Glutamatergic neuron (in vitro differentiated cells): Measurements from ENCODE around the gene HEXB. TPM values are rescaled to one million over a fixed set of nuclear protein-coding genes. Genes with fewer than 3 reads are reported as not detected.
"Not testable (repeated sequence)": the region's sequence is repeated elsewhere in the genome, so short reads cannot be mapped to it uniquely, and the experiment has no call there.

ENCODE experiments used
- DNase-seq: peaks from one replicate; pipeline ENCODE4 v3.0.0; 2022
- H3K27ac Mint-ChIP-seq: one replicate; pipeline ENCODE4 v1.8.0; 2020; ENCODE audit warnings: mild to moderate bottlenecking, mixed read lengths, inconsistent platforms; ENCODE audit not compliant: unreplicated experiment
- H3K27me3 Mint-ChIP-seq: one replicate; pipeline ENCODE4 v1.8.0; 2020; ENCODE audit warnings: mild to moderate bottlenecking, moderate library complexity, mixed read lengths, inconsistent platforms; ENCODE audit not compliant: unreplicated experiment
- H3K36me3 Mint-ChIP-seq: one replicate; pipeline ENCODE4 v1.8.0; 2020; ENCODE audit warnings: mild to moderate bottlenecking, mixed read lengths, inconsistent platforms; ENCODE audit not compliant: unreplicated experiment
- H3K4me1 Mint-ChIP-seq: one replicate; pipeline ENCODE4 v1.8.0; 2020; ENCODE audit warnings: mild to moderate bottlenecking, low read depth, mixed read lengths, inconsistent platforms; ENCODE audit not compliant: unreplicated experiment
- H3K4me3 Mint-ChIP-seq: one replicate; pipeline ENCODE4 v1.8.0; 2020; ENCODE audit warnings: mild to moderate bottlenecking, mixed read lengths, inconsistent platforms; ENCODE audit not compliant: unreplicated experiment
- H3K9me3 Mint-ChIP-seq: one replicate; pipeline ENCODE4 v1.8.0; 2020; ENCODE audit warnings: mild to moderate bottlenecking, moderate library complexity, mixed read lengths, inconsistent platforms; ENCODE audit not compliant: unreplicated experiment
- total RNA-seq: library from RNA; stranded (reverse); fragmentation: NEBNext Ultra II Directional; extraction: Animal tissue kit (Norgen Biotek cat#: 25700); gene quantifications from one replicate; pipeline ENCODE4 v1.2.1, GENCODE V29; 2021; ENCODE audit not compliant: unreplicated experiment
- TF ChIP-seq, protein P1 (sequence below): fragments of 200-600 bp; sonication (generic); IDR thresholded peaks from one replicate; pipeline ENCODE4 v1.5.0; 2021; ENCODE audit not compliant: partially characterized antibody, unreplicated experiment

Gene HEXB
- total RNA-seq, 1 donor from 2014 or later: 13.5 TPM

DNA sequence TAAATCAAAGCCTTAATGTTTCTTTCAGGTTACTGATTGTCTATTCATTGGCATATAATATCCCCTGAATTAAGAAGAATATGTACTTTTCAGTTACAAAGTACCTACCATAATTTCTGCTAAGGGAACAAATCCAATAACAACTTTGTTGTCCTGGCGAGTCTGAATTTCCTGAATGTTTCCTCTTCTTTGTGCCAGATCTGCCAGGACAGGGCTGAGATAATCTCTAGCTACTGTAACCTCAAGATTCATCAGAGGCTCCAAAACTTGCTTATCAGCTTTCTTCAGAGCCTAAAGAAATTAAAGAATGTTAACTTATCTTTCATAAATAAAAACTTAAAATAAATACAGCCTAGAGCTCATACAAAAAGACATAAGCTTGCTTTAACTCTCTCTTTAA is 37.2 kb downstream of the HEXB start:
- Mint-ChIP-seq H3K4me3 (no peak overlapping the region), H3K4me1 (no peaks in the 10 kb centered on the region), H3K27ac (no peak overlapping the region), H3K27me3 (no peaks in the 10 kb centered on the region), H3K9me3 (peaks cover 2% of the 10 kb centered on the region), H3K36me3 (no peaks in the 10 kb centered on the region)
- DNase-seq: no peak
- TF ChIP-seq, protein P1, sequence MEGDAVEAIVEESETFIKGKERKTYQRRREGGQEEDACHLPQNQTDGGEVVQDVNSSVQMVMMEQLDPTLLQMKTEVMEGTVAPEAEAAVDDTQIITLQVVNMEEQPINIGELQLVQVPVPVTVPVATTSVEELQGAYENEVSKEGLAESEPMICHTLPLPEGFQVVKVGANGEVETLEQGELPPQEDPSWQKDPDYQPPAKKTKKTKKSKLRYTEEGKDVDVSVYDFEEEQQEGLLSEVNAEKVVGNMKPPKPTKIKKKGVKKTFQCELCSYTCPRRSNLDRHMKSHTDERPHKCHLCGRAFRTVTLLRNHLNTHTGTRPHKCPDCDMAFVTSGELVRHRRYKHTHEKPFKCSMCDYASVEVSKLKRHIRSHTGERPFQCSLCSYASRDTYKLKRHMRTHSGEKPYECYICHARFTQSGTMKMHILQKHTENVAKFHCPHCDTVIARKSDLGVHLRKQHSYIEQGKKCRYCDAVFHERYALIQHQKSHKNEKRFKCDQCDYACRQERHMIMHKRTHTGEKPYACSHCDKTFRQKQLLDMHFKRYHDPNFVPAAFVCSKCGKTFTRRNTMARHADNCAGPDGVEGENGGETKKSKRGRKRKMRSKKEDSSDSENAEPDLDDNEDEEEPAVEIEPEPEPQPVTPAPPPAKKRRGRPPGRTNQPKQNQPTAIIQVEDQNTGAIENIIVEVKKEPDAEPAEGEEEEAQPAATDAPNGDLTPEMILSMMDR: no peak

DNA sequence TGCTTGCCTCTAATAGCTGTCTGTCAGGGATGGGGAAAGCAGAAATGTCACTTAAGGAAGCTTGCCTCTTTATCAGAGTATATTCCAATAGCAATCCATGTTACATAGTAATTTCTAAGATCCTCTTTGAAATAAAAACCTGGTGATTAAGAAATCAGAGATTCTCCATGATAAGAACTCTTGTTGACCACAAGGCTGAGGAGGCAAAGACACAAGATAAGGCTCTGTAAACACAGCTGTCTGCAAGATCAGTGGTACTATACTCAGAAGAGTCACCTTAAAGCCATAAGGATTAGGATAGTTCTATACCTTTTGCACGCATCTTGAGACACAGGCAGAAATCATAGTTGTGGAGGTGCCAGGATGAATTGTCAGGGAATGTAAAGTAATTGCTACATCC is 40.3 kb downstream of the HEXB start:
- Mint-ChIP-seq H3K27me3 (no peaks in the 10 kb centered on the region), H3K4me3 (no peak overlapping the region), H3K4me1 (no peaks in the 10 kb centered on the region), H3K27ac (no peak overlapping the region), H3K9me3 (peaks cover 2% of the 10 kb centered on the region), H3K36me3 (no peaks in the 10 kb centered on the region)
- TF ChIP-seq, protein P1: no peak
- DNase-seq: no peak

DNA sequence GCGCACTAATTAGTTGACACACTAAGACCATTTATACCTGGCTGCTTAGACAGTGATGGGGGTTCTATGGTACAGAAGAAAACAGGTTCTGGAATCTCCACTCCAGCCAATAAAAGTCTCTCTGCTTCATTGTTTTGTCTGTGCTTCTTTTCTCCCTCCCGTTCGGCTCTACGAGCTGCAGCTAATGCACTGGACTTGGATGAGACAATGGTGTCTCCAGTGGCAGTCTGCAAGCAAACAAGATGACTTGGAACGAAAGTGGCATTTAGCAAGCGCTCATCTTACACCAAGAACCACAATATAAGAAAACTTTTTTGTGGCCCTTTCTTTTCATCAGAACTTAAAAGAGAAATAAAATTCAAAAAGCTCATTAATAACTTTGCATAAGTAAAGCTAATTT is 51.7 kb downstream of the HEXB start:
- TF ChIP-seq, protein P1: no peak
- Mint-ChIP-seq H3K27ac (no peak overlapping the region), H3K4me1 (no peaks in the 10 kb centered on the region), H3K9me3 (no peaks in the 10 kb centered on the region), H3K36me3 (no peaks in the 10 kb centered on the region), H3K27me3 (no peaks in the 10 kb centered on the region), H3K4me3 (no peak overlapping the region)
- DNase-seq: no peak

DNA sequence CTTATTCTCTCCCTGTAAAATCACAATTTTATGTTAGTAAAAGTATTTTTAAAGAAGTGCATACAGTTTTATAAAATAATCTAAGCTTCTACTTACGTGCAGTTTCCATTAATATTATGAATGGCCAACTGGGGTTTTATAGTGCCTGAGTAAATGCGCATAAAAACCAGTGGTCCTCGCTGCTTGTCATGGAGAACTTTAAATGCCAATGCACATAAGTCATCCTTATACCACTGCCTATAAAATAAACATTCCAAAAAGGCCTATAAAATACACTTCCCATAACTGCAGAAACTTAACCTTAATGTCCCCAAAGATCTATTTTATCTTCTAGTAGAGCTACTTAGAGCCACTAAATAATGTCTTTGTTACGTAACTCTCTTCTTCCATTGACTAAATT is 53.4 kb downstream of the HEXB start:
- Mint-ChIP-seq H3K36me3 (no peaks in the 10 kb centered on the region), H3K4me3 (no peak overlapping the region), H3K4me1 (no peaks in the 10 kb centered on the region), H3K27ac (no peak overlapping the region), H3K27me3 (no peaks in the 10 kb centered on the region), H3K9me3 (no peaks in the 10 kb centered on the region)
- TF ChIP-seq, protein P1: no peak
- DNase-seq: no peak

DNA sequence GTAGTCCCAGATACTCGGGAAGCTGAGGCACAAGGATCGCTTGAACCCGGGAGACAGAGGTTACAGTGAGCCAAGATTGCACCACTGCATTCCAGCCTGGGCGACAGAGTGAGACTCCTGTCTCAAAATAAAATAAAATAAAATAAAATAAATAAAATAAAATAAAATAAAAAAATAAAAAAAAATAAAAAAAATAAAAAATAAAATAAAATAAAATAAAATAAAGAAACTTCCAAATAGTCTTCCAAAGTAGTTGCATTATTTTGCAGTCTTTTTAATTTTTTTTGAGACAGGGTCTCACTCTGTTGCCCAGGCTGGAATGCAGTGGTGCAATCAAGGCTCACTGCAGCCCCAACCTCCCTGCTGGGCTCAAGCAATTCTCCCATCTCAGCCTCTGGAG is 63.7 kb downstream of the HEXB start:
- not testable (repeated sequence) for H3K36me3 Mint-ChIP-seq, H3K27ac Mint-ChIP-seq, H3K27me3 Mint-ChIP-seq, H3K4me3 Mint-ChIP-seq, H3K4me1 Mint-ChIP-seq, H3K9me3 Mint-ChIP-seq, DNase-seq

DNA sequence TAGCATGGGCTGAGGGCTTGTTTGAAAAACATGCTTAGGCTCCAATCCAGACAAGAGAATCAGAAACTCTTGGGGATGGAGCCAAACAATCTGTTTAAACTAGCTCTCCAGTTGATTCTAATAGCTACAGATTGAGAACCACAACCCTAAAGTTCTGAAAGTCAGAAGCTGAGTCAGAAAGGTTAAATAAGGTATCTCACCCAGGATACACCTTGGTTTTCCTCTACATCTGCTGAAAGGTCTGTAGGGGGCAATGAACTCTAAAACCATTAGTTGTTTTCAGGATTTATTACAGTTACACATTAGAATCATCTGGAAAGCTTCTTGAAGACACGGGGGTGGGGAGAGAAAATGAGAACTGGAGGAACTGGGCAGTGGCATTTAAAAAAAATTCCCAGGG is 76.2 kb downstream of the HEXB start:
- H3K27ac Mint-ChIP-seq: no peak overlapping the region

More for the DNA sequence above, 76.2 kb downstream of the HEXB start:
- Mint-ChIP-seq H3K27me3 (no peaks in the 10 kb centered on the region), H3K4me3 (no peak overlapping the region), H3K4me1 (peaks cover 4% of the 10 kb centered on the region), H3K9me3 (no peaks in the 10 kb centered on the region), H3K36me3 (no peaks in the 10 kb centered on the region)
- TF ChIP-seq, protein P1: no peak
- no peak for DNase-seq
